ENCODE measurements around the gene NEIL3.

Gene NEIL3

DNA sequence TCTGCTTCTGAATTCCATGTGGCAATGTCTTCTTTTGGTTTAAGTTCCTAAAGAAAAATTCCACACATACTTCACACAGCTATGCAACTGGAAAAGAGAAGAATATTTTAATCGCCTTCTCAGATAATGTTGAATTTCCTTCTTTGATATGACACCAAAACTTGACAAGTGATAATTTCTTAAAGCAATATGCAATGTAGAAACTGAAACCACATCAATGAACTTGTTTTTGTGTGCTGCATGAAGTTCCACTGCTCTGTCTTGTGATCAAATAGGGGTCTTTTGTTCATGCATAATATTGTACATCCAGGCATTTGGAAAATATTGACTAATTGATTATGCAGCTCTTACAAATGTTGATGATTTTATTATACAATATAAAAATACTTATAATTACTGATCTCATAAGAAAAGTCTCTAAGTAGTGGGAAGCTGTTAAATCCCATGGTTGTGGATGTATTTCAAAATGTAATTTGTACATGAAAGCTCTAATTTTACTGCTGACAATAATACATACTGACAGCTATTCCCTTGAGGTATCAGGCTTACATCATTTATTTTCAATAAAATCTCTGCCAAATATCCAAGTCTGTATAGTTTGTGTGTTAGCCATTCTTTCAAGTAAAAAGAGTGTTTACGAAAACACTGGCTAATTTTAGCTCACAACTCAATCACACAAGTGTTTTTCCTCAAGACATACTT is 76.1 kb downstream of the NEIL3 start:
- no peak overlapping the region for H2AFZ ChIP-seq (ENCODE audit: low read depth)
- no peaks in the 10 kb centered on the region for H3K36me3 ChIP-seq (ENCODE audit: insufficient read depth)
- no peaks in the 10 kb centered on the region for H3K4me1 ChIP-seq (ENCODE audit: low read depth, poor library complexity, severe bottlenecking)
- TF ChIP-seq, protein P1, sequence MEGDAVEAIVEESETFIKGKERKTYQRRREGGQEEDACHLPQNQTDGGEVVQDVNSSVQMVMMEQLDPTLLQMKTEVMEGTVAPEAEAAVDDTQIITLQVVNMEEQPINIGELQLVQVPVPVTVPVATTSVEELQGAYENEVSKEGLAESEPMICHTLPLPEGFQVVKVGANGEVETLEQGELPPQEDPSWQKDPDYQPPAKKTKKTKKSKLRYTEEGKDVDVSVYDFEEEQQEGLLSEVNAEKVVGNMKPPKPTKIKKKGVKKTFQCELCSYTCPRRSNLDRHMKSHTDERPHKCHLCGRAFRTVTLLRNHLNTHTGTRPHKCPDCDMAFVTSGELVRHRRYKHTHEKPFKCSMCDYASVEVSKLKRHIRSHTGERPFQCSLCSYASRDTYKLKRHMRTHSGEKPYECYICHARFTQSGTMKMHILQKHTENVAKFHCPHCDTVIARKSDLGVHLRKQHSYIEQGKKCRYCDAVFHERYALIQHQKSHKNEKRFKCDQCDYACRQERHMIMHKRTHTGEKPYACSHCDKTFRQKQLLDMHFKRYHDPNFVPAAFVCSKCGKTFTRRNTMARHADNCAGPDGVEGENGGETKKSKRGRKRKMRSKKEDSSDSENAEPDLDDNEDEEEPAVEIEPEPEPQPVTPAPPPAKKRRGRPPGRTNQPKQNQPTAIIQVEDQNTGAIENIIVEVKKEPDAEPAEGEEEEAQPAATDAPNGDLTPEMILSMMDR (conservative IDR thresholded peaks at IDR 0.05; ENCODE audit: low read depth, low read length) = no peak
- H3K4me2 ChIP-seq = no peak overlapping the region
- H3K27ac ChIP-seq = no peak overlapping the region
- H4K20me1 ChIP-seq (ENCODE audit: insufficient read depth) = no peaks in the 10 kb centered on the region
- no peak overlapping the region for H3K4me3 ChIP-seq (IDR thresholded peaks at IDR 0.05; ENCODE audit: insufficient read depth, low read depth, low read length)
- no peaks in the 10 kb centered on the region for H3K79me2 ChIP-seq (ENCODE audit: insufficient read depth, low read depth)
- H3K9ac ChIP-seq = no peak overlapping the region
- no peaks in the 10 kb centered on the region for H3K27me3 ChIP-seq (ENCODE audit: insufficient read depth, low read depth)

DNA sequence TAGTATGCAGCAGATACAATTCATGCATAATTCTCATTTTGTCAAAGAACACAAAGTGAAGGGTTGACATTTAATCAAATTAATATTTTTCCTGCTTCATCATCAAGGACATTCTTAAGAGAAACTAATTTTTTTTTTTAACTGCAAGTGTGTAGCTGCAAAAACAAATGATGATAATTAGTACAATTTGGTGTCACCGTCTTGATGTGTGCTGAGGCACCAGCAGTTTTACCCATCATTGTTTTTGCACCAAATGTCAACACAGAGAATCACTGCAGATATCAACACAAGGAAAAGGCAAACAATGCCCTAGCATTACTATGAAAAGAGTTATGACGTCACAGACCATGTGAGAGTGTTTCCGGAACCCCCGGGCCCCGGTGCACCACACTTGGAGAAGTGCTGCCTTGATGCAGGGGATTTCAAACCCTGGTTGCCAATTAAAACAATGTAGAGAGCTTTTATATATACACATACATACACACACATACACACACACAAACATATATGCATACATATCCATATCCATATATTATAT is 76.7 kb downstream of the NEIL3 start:
- Histone ChIP-seq H3K4me2 (no peak overlapping the region), H3K27me3 (ENCODE audit: insufficient read depth, low read depth) (no peaks in the 10 kb centered on the region), H3K79me2 (ENCODE audit: insufficient read depth, low read depth) (no peaks in the 10 kb centered on the region), H3K4me3 (IDR thresholded peaks at IDR 0.05; ENCODE audit: insufficient read depth, low read depth, low read length) (no peak overlapping the region), H3K9ac (no peak overlapping the region), H3K4me1 (ENCODE audit: low read depth, poor library complexity, severe bottlenecking) (no peaks in the 10 kb centered on the region), H2AFZ (ENCODE audit: low read depth) (no peak overlapping the region), H4K20me1 (ENCODE audit: insufficient read depth) (no peaks in the 10 kb centered on the region), H3K36me3 (ENCODE audit: insufficient read depth) (no peaks in the 10 kb centered on the region), H3K27ac (no peak overlapping the region)
- TF ChIP-seq, protein P1 (conservative IDR thresholded peaks at IDR 0.05; ENCODE audit: low read depth, low read length) = no peak

DNA sequence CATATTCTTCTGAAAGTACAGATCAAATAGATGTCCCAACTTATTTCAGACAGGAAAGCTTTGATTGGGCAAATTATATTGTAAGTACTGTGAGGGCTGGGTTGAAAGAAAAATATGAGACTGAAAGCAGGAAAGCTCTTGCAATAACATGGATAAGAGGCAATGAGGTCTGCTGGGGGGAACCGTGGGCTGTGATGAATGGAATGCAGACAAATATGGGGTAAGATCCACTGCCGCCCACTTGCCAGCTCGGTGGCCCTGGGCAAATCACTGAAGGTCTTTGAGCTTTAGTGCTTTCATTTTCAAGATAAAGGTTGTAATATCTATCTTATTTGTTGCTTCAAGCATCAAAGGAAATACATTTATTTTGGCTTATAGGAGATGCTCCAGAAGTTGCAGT is 81.6 kb downstream of the NEIL3 start:
- Histone ChIP-seq H3K4me2 (no peak overlapping the region), H3K9ac (no peak overlapping the region), H3K4me1 (ENCODE audit: low read depth, poor library complexity, severe bottlenecking) (no peaks in the 10 kb centered on the region), H3K27me3 (ENCODE audit: insufficient read depth, low read depth) (no peaks in the 10 kb centered on the region), H3K27ac (no peak overlapping the region), H3K79me2 (ENCODE audit: insufficient read depth, low read depth) (no peaks in the 10 kb centered on the region), H3K4me3 (IDR thresholded peaks at IDR 0.05; ENCODE audit: insufficient read depth, low read depth, low read length) (no peak overlapping the region), H2AFZ (ENCODE audit: low read depth) (no peak overlapping the region), H3K36me3 (ENCODE audit: insufficient read depth) (no peaks in the 10 kb centered on the region), H4K20me1 (ENCODE audit: insufficient read depth) (no peaks in the 10 kb centered on the region)
- TF ChIP-seq, protein P1 (conservative IDR thresholded peaks at IDR 0.05; ENCODE audit: low read depth, low read length) = no peak

DNA sequence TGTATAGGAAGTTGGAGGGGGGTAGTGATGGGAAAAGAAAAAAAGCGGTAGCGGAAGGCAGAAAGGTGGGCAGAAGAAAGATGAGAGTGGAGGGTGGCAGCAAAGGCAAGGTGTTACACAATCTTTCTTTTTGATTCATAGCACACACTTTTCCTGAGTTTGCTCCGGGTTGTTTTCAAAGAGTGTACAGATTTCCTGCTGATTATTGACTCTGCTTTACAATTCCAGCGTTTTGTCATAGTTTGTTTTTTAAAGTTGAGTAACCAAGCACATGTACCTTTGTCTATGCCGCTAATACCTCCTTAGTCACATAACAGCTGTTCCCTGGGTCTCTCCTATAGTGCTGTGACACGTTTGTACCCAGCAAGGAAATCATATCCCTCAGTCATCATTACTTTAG is 82.3 kb downstream of the NEIL3 start:
- H3K27me3 ChIP-seq (ENCODE audit: insufficient read depth, low read depth) = no peaks in the 10 kb centered on the region
- no peaks in the 10 kb centered on the region for H3K36me3 ChIP-seq (ENCODE audit: insufficient read depth)
- H2AFZ ChIP-seq (ENCODE audit: low read depth) = no peak overlapping the region
- no peak overlapping the region for H3K4me3 ChIP-seq (IDR thresholded peaks at IDR 0.05; ENCODE audit: insufficient read depth, low read depth, low read length)
- TF ChIP-seq, protein P1 (conservative IDR thresholded peaks at IDR 0.05; ENCODE audit: low read depth, low read length) = no peak
- H4K20me1 ChIP-seq (ENCODE audit: insufficient read depth) = no peaks in the 10 kb centered on the region
- H3K4me1 ChIP-seq (ENCODE audit: low read depth, poor library complexity, severe bottlenecking) = no peaks in the 10 kb centered on the region
- no peaks in the 10 kb centered on the region for H3K79me2 ChIP-seq (ENCODE audit: insufficient read depth, low read depth)
- H3K27ac ChIP-seq = no peak overlapping the region
- H3K4me2 ChIP-seq = no peak overlapping the region
- H3K9ac ChIP-seq = no peak overlapping the region
